NCI-H446 (cell line): ENCODE data around the gene RNASEH2B.

Experiments
- DNase-seq, 2 experiments: peaks; one replicate each; lab custom pipeline; 2025; lab: John Stamatoyannopoulos, UW

The RNASEH2B gene

DNA sequence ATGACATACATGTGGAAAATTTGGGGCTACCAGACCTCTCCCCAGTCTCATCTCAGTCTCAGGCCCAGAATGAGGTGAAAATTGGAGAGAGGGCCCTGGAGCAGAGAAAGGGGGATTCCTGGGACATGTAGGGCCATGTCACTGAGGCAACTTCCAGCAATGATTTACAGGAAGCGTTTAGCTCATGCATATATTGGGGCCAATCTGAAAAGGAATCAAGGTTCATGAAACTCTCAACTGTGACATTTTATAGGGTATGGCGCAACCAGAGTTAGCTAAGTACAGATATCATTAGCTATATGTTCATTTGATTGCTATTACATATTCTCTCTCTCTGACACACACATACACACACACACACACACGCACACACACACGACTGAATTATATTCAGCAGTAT is 86.3 kb downstream of the RNASEH2B start:
- DNase-seq = no peak

- no peak for DNase-seq
Measured at GRCh38 chr13:50998326-50998725, 88.7 kb downstream of the RNASEH2B start.

GRCh38 chr13:50999641-51000040 is 90.0 kb downstream of the RNASEH2B start:
- DNase-seq = peak in 1 of 2 experiments; percentile 13

DNA sequence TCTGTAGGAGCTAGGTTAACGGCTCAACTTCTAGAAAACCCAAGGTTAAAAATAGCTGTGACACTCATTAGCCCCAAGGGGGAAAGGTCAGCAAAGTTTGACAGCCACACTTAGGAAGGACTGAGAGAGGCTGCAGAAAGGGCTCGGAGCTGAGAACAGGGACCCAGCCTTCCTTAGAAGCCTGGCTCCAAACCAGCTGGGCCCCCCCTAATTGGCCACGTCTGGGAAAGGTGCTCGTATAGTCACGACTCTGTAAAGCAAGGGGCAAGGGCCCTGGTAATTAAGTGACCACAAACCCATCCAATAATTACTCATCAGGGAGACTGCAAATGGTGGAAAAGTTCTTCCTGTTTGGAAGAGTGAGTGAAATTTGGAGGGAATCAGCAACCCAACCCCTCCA is 90.5 kb downstream of the RNASEH2B start:
- no peak for DNase-seq

GRCh38 chr13:51000571-51001260 is 91.1 kb downstream of the RNASEH2B start:
- DNase-seq = peak; percentile 82 to 84

- DNase-seq = no peak
Measured at GRCh38 chr13:51001335-51001734, 91.7 kb downstream of the RNASEH2B start.

DNA sequence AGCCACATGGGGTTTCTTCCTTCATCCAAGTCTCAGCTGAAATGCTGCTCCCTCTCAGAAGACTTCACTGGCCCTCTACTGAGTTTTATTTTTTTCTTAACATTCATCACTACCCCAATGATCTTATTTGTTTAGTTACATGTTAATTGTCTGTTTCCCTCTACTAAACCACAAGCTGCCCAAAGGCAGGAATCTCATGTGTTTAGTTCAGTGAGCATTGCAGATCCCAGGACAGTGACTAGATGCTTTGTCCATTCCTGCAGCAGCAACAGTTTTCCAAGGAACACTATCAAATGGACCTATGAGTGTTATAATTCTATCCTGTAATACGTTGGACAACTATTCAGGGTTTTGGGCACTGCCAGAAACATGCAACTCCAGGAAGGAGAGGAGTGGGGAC is 93.1 kb downstream of the RNASEH2B start:
- no peak for DNase-seq

GRCh38 chr13:51003642-51004041 is 94.1 kb downstream of the RNASEH2B start:
- no peak for DNase-seq

DNA sequence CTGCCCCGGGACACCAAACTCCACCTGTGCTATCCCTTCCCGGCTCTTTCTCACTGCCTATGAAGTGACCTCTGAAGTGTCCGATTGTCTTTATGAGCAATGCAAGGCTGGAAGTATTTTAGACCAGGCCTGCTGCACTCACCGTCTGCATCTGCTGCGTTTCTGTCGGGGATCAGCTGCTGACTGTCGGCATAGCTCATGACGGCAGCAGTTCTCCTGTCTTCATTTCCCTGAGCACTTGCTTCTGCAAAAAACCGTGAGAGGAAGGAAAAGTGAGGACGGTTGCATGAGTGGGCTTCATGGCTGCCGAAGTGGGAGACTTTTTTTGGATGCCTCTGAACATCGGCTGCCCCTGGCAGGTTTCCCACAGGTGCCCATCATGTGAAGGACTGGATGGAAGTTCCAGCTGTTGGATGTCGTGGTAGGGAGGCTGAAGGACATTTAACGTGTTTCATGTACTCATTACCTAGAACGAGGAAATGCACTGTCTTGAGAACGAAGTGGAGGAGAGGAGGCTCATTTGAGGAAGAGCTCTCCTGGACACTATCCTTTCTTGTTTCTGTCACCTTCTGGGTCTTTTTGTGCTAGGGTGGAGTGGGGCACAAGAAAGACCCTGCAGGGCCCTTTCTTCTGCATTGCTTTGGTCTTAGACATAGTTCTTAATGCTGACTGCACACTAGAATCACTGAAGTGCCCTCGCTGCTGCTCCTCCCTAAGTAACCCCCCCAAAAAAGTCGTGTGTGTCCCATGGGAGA is 94.7 kb downstream of the RNASEH2B start:
- no peak for DNase-seq

DNA sequence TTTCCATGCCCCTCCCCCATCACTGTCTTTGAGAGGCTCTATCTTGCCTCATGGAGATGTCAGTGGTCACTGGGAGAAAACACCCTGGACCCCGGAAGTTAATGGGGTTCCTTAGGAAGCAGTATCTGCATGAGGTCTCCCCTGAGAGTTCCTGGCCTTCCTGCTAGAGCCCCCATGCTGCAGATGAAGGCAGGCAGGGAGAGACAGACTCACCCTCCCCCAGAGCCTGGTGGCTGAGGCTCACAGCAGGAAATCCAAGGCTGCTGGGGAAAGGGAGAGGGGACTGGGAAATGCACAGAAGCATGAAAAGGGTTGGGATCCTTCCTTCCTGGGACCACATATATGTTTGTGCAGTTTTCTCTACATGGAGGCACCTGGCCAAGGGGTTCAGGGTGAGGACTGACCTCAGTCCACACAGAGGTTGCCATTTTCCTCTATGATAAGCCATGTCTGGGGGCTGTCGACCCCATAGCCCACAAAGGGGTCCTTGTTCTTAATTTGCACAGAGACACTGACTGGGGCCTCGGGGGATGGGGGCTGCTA is 95.4 kb downstream of the RNASEH2B start:
- DNase-seq = no peak

DNA sequence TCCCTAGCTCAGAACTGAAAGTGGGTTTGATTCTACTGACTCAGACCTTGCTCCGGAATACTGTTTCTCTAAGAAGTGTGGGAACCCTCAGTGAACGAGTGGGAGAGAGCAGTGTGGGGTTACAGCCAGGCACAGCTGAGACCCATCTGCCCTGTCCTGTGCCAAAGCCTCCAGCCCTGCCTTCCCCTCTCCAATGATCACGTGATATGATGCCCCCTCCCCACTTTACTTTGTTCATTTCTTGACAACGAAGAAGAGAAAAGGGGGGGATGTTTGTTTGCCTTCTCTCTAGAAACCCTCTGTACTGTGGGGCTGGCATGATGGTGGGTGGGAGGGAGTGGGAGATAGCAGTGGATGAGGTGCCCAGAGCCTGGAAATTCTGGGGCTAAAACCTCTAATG is 96.0 kb downstream of the RNASEH2B start:
- no peak for DNase-seq
